Thyroid gland (tissue), 4 donors: ENCODE results near the gene CEP85. TPM values are rescaled to one million over a fixed set of nuclear protein-coding genes. Genes with fewer than 3 reads are reported as not detected.

Experiments used
- DNase-seq, 2 donors: peaks; one replicate each; pipeline ENCODE4 v3.0.0-alpha.2; 2019
- H3K27ac ChIP-seq, 3 donors: fragments of 200-600 bp; sonication (generic); 1 replicate in 2 of 3; 2 replicates in 1 of 3; pipeline ENCODE4 v1.5.1; 2016 to 2019; ENCODE audit warnings: mild to moderate bottlenecking in 1 of 3, moderate library complexity in 1 of 3
- H3K27me3 ChIP-seq: fragments of 200-600 bp; sonication (generic); one replicate; pipeline ENCODE4 v1.5.1; 2019
- H3K36me3 ChIP-seq, 2 donors: fragments of 200-600 bp; sonication (generic); one replicate each; pipeline ENCODE4 v1.5.1; 2016 to 2019
- H3K4me1 ChIP-seq, 2 donors: fragments of 200-600 bp; sonication (generic); one replicate each; pipeline ENCODE4 v1.5.1; 2017 to 2019
- H3K4me3 ChIP-seq, 3 donors: fragments of 200-600 bp; sonication (generic); replicated peaks in 1 of 3; 1 replicate in 2 of 3; 2 replicates in 1 of 3; pipeline ENCODE4 v1.5.1; 2016; ENCODE audit warnings: mild to moderate bottlenecking in 1 of 3
- H3K9me3 ChIP-seq: fragments of 200-600 bp; sonication (generic); one replicate; pipeline ENCODE4 v1.5.1; 2017
- POLR2A ChIP-seq, 2 donors: fragments of 450-650 bp; IDR thresholded peaks; one replicate each; pipeline ENCODE4 v1.6.1; 2017; ENCODE audit warnings: antibody characterized with exemption in 2 of 2, mild to moderate bottlenecking in 2 of 2, moderate library complexity in 1 of 2
- WGBS, 2 donors: methylation state at CpG; one replicate each; pipeline ENCODE4 v1.1.5; 2017; 5-methylcytosine and 5-hydroxymethylcytosine counted together
- intact Hi-C: fragments of 100-400 bp; cut with DNase I; formaldehyde crosslinking; loops from one replicate; pipeline ENCODE4 v1.15.1; 2023
- total RNA-seq, 4 donors: library from RNA; depleted of rRNA; stranded (reverse); fragments of >200 nt; gene quantifications; one replicate each; pipeline ENCODE4 v1.2.3, GENCODE V29; 2016
- TF ChIP-seq, protein P1 (sequence below), 6 experiments: fragments of 200-600 bp in 3 of 6; fragments of 450-650 bp in 3 of 6; sonication (generic) in 3 of 6; IDR thresholded peaks; one replicate each; pipeline ENCODE4 v1.5.1; 2016 to 2019; ENCODE audit warnings: antibody characterized with exemption in 6 of 6, mild to moderate bottlenecking in 2 of 6, inconsistent platforms in 1 of 6, moderate library complexity in 1 of 6

The CEP85 gene
- total RNA-seq, 4 donors from 2014 or later: 16.0 to 27.0 (median 17.0) TPM

DNA sequence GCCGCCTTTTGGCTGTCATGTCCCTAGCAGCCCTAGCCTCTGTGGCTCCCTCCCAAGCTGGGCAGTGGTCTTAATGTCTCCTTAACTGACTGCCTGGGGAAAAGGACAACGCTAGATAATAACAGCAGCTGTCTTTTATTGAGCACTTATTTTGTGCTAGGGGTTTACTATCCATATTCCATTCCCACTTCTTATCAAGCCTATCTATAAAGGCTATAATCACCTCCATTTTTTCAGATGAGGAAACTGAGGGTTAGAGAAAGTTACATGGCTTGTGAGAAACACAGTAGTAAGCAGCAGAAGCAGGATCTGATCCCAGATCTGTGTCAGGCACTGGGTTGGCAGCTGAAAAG is 52.0 kb downstream of the CEP85 start:
- TF ChIP-seq, protein P1, sequence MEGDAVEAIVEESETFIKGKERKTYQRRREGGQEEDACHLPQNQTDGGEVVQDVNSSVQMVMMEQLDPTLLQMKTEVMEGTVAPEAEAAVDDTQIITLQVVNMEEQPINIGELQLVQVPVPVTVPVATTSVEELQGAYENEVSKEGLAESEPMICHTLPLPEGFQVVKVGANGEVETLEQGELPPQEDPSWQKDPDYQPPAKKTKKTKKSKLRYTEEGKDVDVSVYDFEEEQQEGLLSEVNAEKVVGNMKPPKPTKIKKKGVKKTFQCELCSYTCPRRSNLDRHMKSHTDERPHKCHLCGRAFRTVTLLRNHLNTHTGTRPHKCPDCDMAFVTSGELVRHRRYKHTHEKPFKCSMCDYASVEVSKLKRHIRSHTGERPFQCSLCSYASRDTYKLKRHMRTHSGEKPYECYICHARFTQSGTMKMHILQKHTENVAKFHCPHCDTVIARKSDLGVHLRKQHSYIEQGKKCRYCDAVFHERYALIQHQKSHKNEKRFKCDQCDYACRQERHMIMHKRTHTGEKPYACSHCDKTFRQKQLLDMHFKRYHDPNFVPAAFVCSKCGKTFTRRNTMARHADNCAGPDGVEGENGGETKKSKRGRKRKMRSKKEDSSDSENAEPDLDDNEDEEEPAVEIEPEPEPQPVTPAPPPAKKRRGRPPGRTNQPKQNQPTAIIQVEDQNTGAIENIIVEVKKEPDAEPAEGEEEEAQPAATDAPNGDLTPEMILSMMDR (IDR thresholded peaks at IDR 0.05): no peak
- TF ChIP-seq POLR2A (IDR thresholded peaks at IDR 0.05): no peak
- no peak for DNase-seq
- H3K4me1 ChIP-seq: peaks cover under 1 to 46% of the 10 kb centered on the region in 2 donors
- no peaks in the 10 kb centered on the region for H3K9me3 ChIP-seq
- intact Hi-C loops: no loop called here
- no peak overlapping the region for H3K27ac ChIP-seq
- no peaks in the 10 kb centered on the region for H3K27me3 ChIP-seq
- H3K36me3 ChIP-seq: no peaks in the 10 kb centered on the region
- no peak overlapping the region for H3K4me3 ChIP-seq
- WGBS, 2 donors: 85 to 91% methylated on average over 2 of the region's 2 CpGs

- H3K27me3 ChIP-seq: no peaks in the 10 kb centered on the region
- DNase-seq: peak in 1 of 2 donors; percentile 22
- WGBS, 2 donors: 57 to 69% methylated on average over 8 of the region's 8 CpGs
- intact Hi-C loops: no loop called here
- H3K27ac ChIP-seq: peak overlapping the region in 1 of 3 donors; percentile 38
- no peaks in the 10 kb centered on the region for H3K9me3 ChIP-seq
- peaks cover 3 to 41% of the 10 kb centered on the region in 2 donors for H3K4me1 ChIP-seq
- H3K36me3 ChIP-seq: no peaks in the 10 kb centered on the region
- TF ChIP-seq, protein P1 (IDR thresholded peaks at IDR 0.05): no peak
- TF ChIP-seq POLR2A (IDR thresholded peaks at IDR 0.05): no peak
- no peak overlapping the region for H3K4me3 ChIP-seq
Measured at GRCh38 chr1:26287033-26287711, 53.2 kb downstream of the CEP85 start.

- no peak overlapping the region for H3K27ac ChIP-seq
Measured at GRCh38 chr1:26287811-26288210, 53.8 kb downstream of the CEP85 start.

DNA sequence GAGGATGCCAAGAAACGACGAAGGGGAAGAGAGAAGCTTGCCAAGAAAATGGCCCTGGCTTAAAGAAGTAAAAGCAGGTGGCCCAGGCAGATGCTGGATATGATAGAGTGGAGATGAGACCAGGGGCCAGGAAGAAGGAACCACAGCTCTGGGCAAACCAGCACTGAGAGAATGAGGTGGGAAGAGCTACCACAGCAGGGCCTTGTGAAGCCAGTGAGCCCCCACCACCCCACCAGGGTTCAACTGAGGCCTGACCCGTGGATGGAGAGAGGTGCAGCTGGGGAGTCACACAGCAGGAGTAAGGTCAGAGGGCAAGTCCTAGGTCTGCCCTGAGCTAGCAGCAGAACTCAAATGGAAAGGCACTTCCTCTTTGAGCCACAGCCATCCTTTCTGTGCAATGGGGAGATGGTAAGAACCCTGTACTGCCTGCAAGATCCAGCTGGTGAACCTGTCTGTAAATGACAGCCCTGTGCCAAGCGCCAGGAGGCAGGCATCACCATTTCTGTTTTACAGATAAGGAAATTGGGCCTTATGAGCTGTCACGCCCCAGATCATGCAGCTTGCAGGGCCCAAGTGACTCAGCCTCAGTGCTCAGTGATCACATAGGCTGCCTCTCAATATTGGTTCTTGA is 54.4 kb downstream of the CEP85 start:
- H3K27ac ChIP-seq: peak overlapping the region in 1 of 3 donors; percentile 17
- no peaks in the 10 kb centered on the region for H3K9me3 ChIP-seq
- TF ChIP-seq, protein P1 (IDR thresholded peaks at IDR 0.05): no peak
- TF ChIP-seq POLR2A (IDR thresholded peaks at IDR 0.05): no peak
- H3K4me3 ChIP-seq: no peak overlapping the region
- no peaks in the 10 kb centered on the region for H3K36me3 ChIP-seq
- no peaks in the 10 kb centered on the region for H3K27me3 ChIP-seq
- WGBS, 2 donors: 62 to 72% methylated on average over 5 of the region's 5 CpGs
- intact Hi-C loops: no loop called here
- no peak for DNase-seq
- H3K4me1 ChIP-seq: peaks cover 3 to 41% of the 10 kb centered on the region in 2 donors

More at GRCh38 chr1:26287811-26288210, 53.8 kb downstream of the CEP85 start:
- DNase-seq: no peak
- Histone ChIP-seq H3K36me3 (no peaks in the 10 kb centered on the region), H3K9me3 (no peaks in the 10 kb centered on the region), H3K4me3 (no peak overlapping the region), H3K27me3 (no peaks in the 10 kb centered on the region), H3K4me1 (peaks cover 3 to 41% of the 10 kb centered on the region in 2 donors)
- WGBS, 2 donors: 84 to 93% methylated on average over 5 of the region's 5 CpGs
- intact Hi-C loops: no loop called here
- no peak for TF ChIP-seq POLR2A (IDR thresholded peaks at IDR 0.05)

- no peak for TF ChIP-seq POLR2A (IDR thresholded peaks at IDR 0.05)
- TF ChIP-seq, protein P1 (IDR thresholded peaks at IDR 0.05): no peak
- peak; percentile 78 to 80 for DNase-seq
- 54 to 69% methylated on average over 17 of the region's 21 CpGs for WGBS, 2 donors
Measured at GRCh38 chr1:26289158-26290059, 55.4 kb downstream of the CEP85 start.

More at GRCh38 chr1:26289158-26290059, 55.4 kb downstream of the CEP85 start:
- no peaks in the 10 kb centered on the region for H3K27me3 ChIP-seq
- H3K9me3 ChIP-seq: no peaks in the 10 kb centered on the region
- peaks cover 3 to 36% of the 10 kb centered on the region in 2 donors for H3K4me1 ChIP-seq
- H3K27ac ChIP-seq: peak overlapping the region; percentile 30 to 43 (median 30)
- no peak overlapping the region for H3K4me3 ChIP-seq
- intact Hi-C loops: no loop called here
- H3K36me3 ChIP-seq: no peaks in the 10 kb centered on the region
